ENCODE results near the gene COL4A3.

COL4A3 gene

DNA sequence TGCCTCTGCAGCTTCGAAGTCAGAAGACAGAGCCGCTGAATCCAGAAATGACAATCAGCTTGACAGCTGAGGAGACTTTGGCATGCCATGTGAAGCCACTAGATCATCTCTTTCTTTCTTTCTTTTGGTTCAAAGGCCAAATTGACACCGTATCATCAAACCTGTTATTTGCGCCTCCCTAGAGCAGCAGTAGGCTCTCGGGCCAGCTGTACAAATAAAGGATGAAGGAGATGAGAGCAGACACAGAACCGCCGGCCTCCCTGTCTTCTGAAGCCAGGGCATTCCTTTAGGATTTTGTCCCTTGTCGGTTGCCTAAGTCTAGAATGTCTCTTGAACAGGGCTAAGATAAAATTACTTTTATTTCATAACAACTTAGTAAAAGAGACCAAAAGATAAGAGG, 37.2 kb upstream of the COL4A3 start:
- no peak for DNase-seq (ENCODE audit: low spot score)

DNA sequence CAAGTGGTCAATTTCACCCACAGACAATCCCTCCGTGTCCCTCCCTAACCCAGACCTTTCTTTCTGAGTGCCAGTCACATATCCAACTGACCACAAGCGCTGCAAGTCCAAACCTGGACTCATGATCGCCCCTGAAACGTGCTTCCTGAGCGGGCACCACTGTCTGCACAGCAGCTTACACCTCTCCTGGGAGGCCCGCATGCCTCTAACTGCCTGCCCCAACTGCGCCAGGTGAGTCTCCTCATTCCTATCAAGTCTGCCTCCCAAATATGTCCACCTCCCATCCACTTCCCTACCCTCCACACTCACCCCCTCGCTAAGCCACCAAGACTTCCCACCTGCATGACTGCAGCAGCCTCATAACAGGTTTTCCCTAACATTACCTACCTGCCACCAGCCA, 33.8 kb upstream of the COL4A3 start:
- no peak overlapping the region for H3K27ac ChIP-seq (replicated peaks; ENCODE audit: low read length)
- DNase-seq (ENCODE audit: low spot score) = no peak
- H3K18ac ChIP-seq (ENCODE audit: low read length) = peak overlapping the region; percentile 62
- no peaks in the 10 kb centered on the region for H3K4me1 ChIP-seq (ENCODE audit: control insufficient read depth in 2 of 2, insufficient read depth in 1 of 2, low read depth in 1 of 2, low read length in 2 of 2)
- WGBS, 2 donors (ENCODE audit: extremely low coverage in 2 of 2, insufficient read length in 2 of 2, insufficient replicate concordance in 1 of 2) = 100% methylated on average over 1 of the region's 8 CpGs; no CpG with 5 or more reads in 1 of the 2 donors
- H3K9ac ChIP-seq (ENCODE audit: low read depth, low read length, poor library complexity) = no peak overlapping the region
- peak overlapping the region; percentile 72 for H2BK15ac ChIP-seq (ENCODE audit: low read length)
- H2AFZ ChIP-seq (ENCODE audit: low read length) = no peak overlapping the region
- H3K27me3 ChIP-seq (ENCODE audit: control insufficient read depth in 3 of 3, insufficient read depth in 3 of 3, low read depth in 1 of 3, low read length in 3 of 3) = peaks cover 0 to 47% (median 0%) of the 10 kb centered on the region in 3 experiments
- H3K23ac ChIP-seq (ENCODE audit: low read depth, low read length, poor library complexity) = no peak overlapping the region
- no peak overlapping the region for H2BK120ac ChIP-seq (ENCODE audit: low read depth, low read length)
- H4K91ac ChIP-seq (ENCODE audit: low read depth, low read length, poor library complexity) = no peak overlapping the region
- peaks cover 1% of the 10 kb centered on the region for H3K79me1 ChIP-seq (ENCODE audit: low read depth, low read length)
- no peak overlapping the region for H3K4me2 ChIP-seq (ENCODE audit: insufficient read depth, low read length, poor library complexity, severe bottlenecking)
- no peak overlapping the region for H4K8ac ChIP-seq (ENCODE audit: low read depth, low read length)
- peak overlapping the region; percentile 31 for H2BK12ac ChIP-seq (ENCODE audit: low read length)
- no peaks in the 10 kb centered on the region for H3K9me3 ChIP-seq (replicated peaks in 1 of 2; ENCODE audit: control insufficient read depth in 2 of 2, insufficient read depth in 1 of 2, low read depth in 1 of 2, low read length in 2 of 2)
- H3K14ac ChIP-seq (ENCODE audit: low read length) = no peak overlapping the region
- H3K4me3 ChIP-seq (ENCODE audit: low read length in 2 of 2) = no peak overlapping the region
- H2BK5ac ChIP-seq (ENCODE audit: low read length) = no peak overlapping the region
- peak overlapping the region; percentile 50 for H2AK5ac ChIP-seq (ENCODE audit: low read depth, low read length)
- H3K36me3 ChIP-seq (replicated peaks in 1 of 2; ENCODE audit: control insufficient read depth in 2 of 2, insufficient read depth in 2 of 2, low read length in 2 of 2) = no peaks in the 10 kb centered on the region
- H3K4ac ChIP-seq (ENCODE audit: low read length) = no peak overlapping the region

More for the DNA sequence above, 37.2 kb upstream of the COL4A3 start:
- H3K14ac ChIP-seq (ENCODE audit: low read length) = no peak overlapping the region
- no peaks in the 10 kb centered on the region for H3K4me1 ChIP-seq (ENCODE audit: control insufficient read depth in 2 of 2, insufficient read depth in 1 of 2, low read depth in 1 of 2, low read length in 2 of 2)
- H3K27ac ChIP-seq (replicated peaks; ENCODE audit: low read length) = no peak overlapping the region
- H3K36me3 ChIP-seq (replicated peaks in 1 of 2; ENCODE audit: control insufficient read depth in 2 of 2, insufficient read depth in 2 of 2, low read length in 2 of 2) = no peaks in the 10 kb centered on the region
- H4K91ac ChIP-seq (ENCODE audit: low read depth, low read length, poor library complexity) = no peak overlapping the region
- no peak overlapping the region for H3K23ac ChIP-seq (ENCODE audit: low read depth, low read length, poor library complexity)
- no CpG with 5 or more reads among the region's 8 CpGs for WGBS, 2 donors (ENCODE audit: extremely low coverage in 2 of 2, insufficient read length in 2 of 2, insufficient replicate concordance in 1 of 2)
- H2AFZ ChIP-seq (ENCODE audit: low read length) = peak overlapping the region; percentile 34
- H4K8ac ChIP-seq (ENCODE audit: low read depth, low read length) = no peak overlapping the region
- H3K4ac ChIP-seq (ENCODE audit: low read length) = no peak overlapping the region
- H3K4me2 ChIP-seq (ENCODE audit: insufficient read depth, low read length, poor library complexity, severe bottlenecking) = no peak overlapping the region
- no peak overlapping the region for H2BK5ac ChIP-seq (ENCODE audit: low read length)
- H2BK120ac ChIP-seq (ENCODE audit: low read depth, low read length) = no peak overlapping the region
- peaks cover 0 to 37% (median 0%) of the 10 kb centered on the region in 3 experiments for H3K27me3 ChIP-seq (ENCODE audit: control insufficient read depth in 3 of 3, insufficient read depth in 3 of 3, low read depth in 1 of 3, low read length in 3 of 3)
- H3K79me1 ChIP-seq (ENCODE audit: low read depth, low read length) = peaks cover 1% of the 10 kb centered on the region
- no peak overlapping the region for H2BK12ac ChIP-seq (ENCODE audit: low read length)
- no peak overlapping the region for H2BK15ac ChIP-seq (ENCODE audit: low read length)
- no peaks in the 10 kb centered on the region for H3K9me3 ChIP-seq (replicated peaks in 1 of 2; ENCODE audit: control insufficient read depth in 2 of 2, insufficient read depth in 1 of 2, low read depth in 1 of 2, low read length in 2 of 2)
- no peak overlapping the region for H3K9ac ChIP-seq (ENCODE audit: low read depth, low read length, poor library complexity)
- H3K4me3 ChIP-seq (ENCODE audit: low read length in 2 of 2) = no peak overlapping the region
- H2AK5ac ChIP-seq (ENCODE audit: low read depth, low read length) = no peak overlapping the region
- no peak overlapping the region for H3K18ac ChIP-seq (ENCODE audit: low read length)

DNA sequence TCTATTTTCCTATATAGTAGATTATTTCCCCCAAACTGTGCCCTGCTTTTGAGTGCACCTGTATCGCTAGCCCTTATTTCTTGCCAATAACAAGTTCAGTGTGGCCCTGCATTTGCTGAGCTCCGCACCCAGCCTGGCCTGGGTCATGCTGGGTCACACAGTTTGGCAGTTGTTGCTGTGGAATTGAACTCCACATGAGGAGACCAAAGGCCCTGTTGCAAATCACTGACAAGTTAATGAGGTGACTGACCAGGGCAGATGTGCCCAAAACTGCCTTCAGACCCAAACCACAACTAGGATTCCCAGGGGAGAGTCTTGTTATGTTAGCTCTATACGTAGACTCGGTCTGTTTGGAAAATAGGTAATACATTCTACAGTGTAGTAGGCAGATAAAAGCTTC, 31.4 kb upstream of the COL4A3 start:
- H3K4ac ChIP-seq (ENCODE audit: low read length) = no peak overlapping the region
- no peak overlapping the region for H3K14ac ChIP-seq (ENCODE audit: low read length)
- H3K4me2 ChIP-seq (ENCODE audit: insufficient read depth, low read length, poor library complexity, severe bottlenecking) = no peak overlapping the region
- no peak overlapping the region for H3K27ac ChIP-seq (replicated peaks; ENCODE audit: low read length)
- H3K27me3 ChIP-seq (ENCODE audit: control insufficient read depth in 3 of 3, insufficient read depth in 3 of 3, low read depth in 1 of 3, low read length in 3 of 3) = peaks cover 0 to 41% (median 0%) of the 10 kb centered on the region in 3 experiments
- no peaks in the 10 kb centered on the region for H3K4me1 ChIP-seq (ENCODE audit: control insufficient read depth in 2 of 2, insufficient read depth in 1 of 2, low read depth in 1 of 2, low read length in 2 of 2)
- no peak overlapping the region for H2AFZ ChIP-seq (ENCODE audit: low read length)
- no peak overlapping the region for H2BK15ac ChIP-seq (ENCODE audit: low read length)
- no peak overlapping the region for H3K23ac ChIP-seq (ENCODE audit: low read depth, low read length, poor library complexity)
- no CpG with 5 or more reads among the region's 4 CpGs for WGBS, 2 donors (ENCODE audit: extremely low coverage in 2 of 2, insufficient read length in 2 of 2, insufficient replicate concordance in 1 of 2)
- H3K9ac ChIP-seq (ENCODE audit: low read depth, low read length, poor library complexity) = no peak overlapping the region
- no peak overlapping the region for H2BK12ac ChIP-seq (ENCODE audit: low read length)
- peaks cover 1% of the 10 kb centered on the region for H3K79me1 ChIP-seq (ENCODE audit: low read depth, low read length)
- H3K36me3 ChIP-seq (replicated peaks in 1 of 2; ENCODE audit: control insufficient read depth in 2 of 2, insufficient read depth in 2 of 2, low read length in 2 of 2) = no peaks in the 10 kb centered on the region
- no peaks in the 10 kb centered on the region for H3K9me3 ChIP-seq (replicated peaks in 1 of 2; ENCODE audit: control insufficient read depth in 2 of 2, insufficient read depth in 1 of 2, low read depth in 1 of 2, low read length in 2 of 2)
- no peak overlapping the region for H4K8ac ChIP-seq (ENCODE audit: low read depth, low read length)
- no peak overlapping the region for H4K91ac ChIP-seq (ENCODE audit: low read depth, low read length, poor library complexity)
- H3K4me3 ChIP-seq (ENCODE audit: low read length in 2 of 2) = no peak overlapping the region
- H2AK5ac ChIP-seq (ENCODE audit: low read depth, low read length) = no peak overlapping the region
- no peak for DNase-seq (ENCODE audit: low spot score)
- H3K18ac ChIP-seq (ENCODE audit: low read length) = no peak overlapping the region
- H2BK5ac ChIP-seq (ENCODE audit: low read length) = no peak overlapping the region
- no peak overlapping the region for H2BK120ac ChIP-seq (ENCODE audit: low read depth, low read length)

DNA sequence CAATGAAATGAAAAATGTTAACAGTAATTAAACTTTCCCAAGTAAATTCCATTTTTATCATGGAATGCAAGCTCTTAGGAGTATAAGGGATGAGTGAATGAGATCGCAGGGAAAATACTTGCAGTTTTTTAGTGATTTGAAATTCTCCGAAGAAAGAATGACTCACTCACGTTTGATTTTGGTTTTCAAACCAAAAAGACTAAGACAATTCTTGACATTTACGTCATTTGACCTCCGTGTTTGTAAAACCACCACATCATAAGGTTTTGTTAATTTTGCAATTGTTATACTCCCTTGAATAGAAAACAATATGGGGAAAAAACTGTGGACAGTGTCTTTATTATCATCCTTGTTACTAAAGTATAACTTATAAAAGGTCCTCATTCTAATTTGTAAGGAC, 29.8 kb upstream of the COL4A3 start:
- H4K91ac ChIP-seq (ENCODE audit: low read depth, low read length, poor library complexity) = no peak overlapping the region
- H3K23ac ChIP-seq (ENCODE audit: low read depth, low read length, poor library complexity) = no peak overlapping the region
- no peak overlapping the region for H3K18ac ChIP-seq (ENCODE audit: low read length)
- no peak overlapping the region for H2BK15ac ChIP-seq (ENCODE audit: low read length)
- no peak overlapping the region for H2BK120ac ChIP-seq (ENCODE audit: low read depth, low read length)
- DNase-seq (ENCODE audit: low spot score) = no peak
- H3K4me1 ChIP-seq (ENCODE audit: control insufficient read depth in 2 of 2, insufficient read depth in 1 of 2, low read depth in 1 of 2, low read length in 2 of 2) = no peaks in the 10 kb centered on the region
- no peak overlapping the region for H3K4me3 ChIP-seq (ENCODE audit: low read length in 2 of 2)
- no peak overlapping the region for H2BK12ac ChIP-seq (ENCODE audit: low read length)
- H3K4me2 ChIP-seq (ENCODE audit: insufficient read depth, low read length, poor library complexity, severe bottlenecking) = no peak overlapping the region
- H3K14ac ChIP-seq (ENCODE audit: low read length) = no peak overlapping the region
- H3K36me3 ChIP-seq (replicated peaks in 1 of 2; ENCODE audit: control insufficient read depth in 2 of 2, insufficient read depth in 2 of 2, low read length in 2 of 2) = no peaks in the 10 kb centered on the region
- H4K8ac ChIP-seq (ENCODE audit: low read depth, low read length) = no peak overlapping the region
- H3K9ac ChIP-seq (ENCODE audit: low read depth, low read length, poor library complexity) = no peak overlapping the region
- peaks cover 0 to 34% (median 0%) of the 10 kb centered on the region in 3 experiments for H3K27me3 ChIP-seq (ENCODE audit: control insufficient read depth in 3 of 3, insufficient read depth in 3 of 3, low read depth in 1 of 3, low read length in 3 of 3)
- no peak overlapping the region for H2BK5ac ChIP-seq (ENCODE audit: low read length)
- H3K4ac ChIP-seq (ENCODE audit: low read length) = no peak overlapping the region
- H2AK5ac ChIP-seq (ENCODE audit: low read depth, low read length) = no peak overlapping the region
- H3K9me3 ChIP-seq (replicated peaks in 1 of 2; ENCODE audit: control insufficient read depth in 2 of 2, insufficient read depth in 1 of 2, low read depth in 1 of 2, low read length in 2 of 2) = no peaks in the 10 kb centered on the region
- peaks cover 1% of the 10 kb centered on the region for H3K79me1 ChIP-seq (ENCODE audit: low read depth, low read length)
- no peak overlapping the region for H2AFZ ChIP-seq (ENCODE audit: low read length)
- H3K27ac ChIP-seq (replicated peaks; ENCODE audit: low read length) = no peak overlapping the region
- no CpG with 5 or more reads among the region's 5 CpGs for WGBS, 2 donors (ENCODE audit: extremely low coverage in 2 of 2, insufficient read length in 2 of 2, insufficient replicate concordance in 1 of 2)
